M059J (cell line): ENCODE data around the gene FOXJ3. TPM values are rescaled to one million over a fixed set of nuclear protein-coding genes. Genes with fewer than 3 reads are reported as not detected.

Experiments
- DNase-seq: peaks from one replicate; pipeline ENCODE4 v3.0.0-alpha.2; 2012; ENCODE audit warnings: low read depth
- total RNA-seq: library from RNA; depleted of rRNA; stranded (reverse); fragments of >200 nt; shearing (Covaris generic); gene quantifications from 2 replicates; pipeline ENCODE4 v1.2.3, GENCODE V29; 2014

The FOXJ3 gene
- total RNA-seq, 1 experiment from 2014 or later: 31.9 TPM

- DNase-seq: no peak
These were observed 167.2 kb downstream of the FOXJ3 start for GRCh38 chr1:42167611-42168390.

- DNase-seq: peak; percentile 91
These were observed 169.4 kb downstream of the FOXJ3 start for GRCh38 chr1:42165511-42166210.

- DNase-seq: no peak
These were observed 170.2 kb downstream of the FOXJ3 start, which contains the start of gene GUCA2A for GRCh38 chr1:42164551-42165420. Gene GUCA2A, minus strand, starts transcription at chr1:42164745. Its CDS starts 33 bp downstream, at chr1:42164712.

- DNase-seq: no peak
These were observed 171.2 kb downstream of the FOXJ3 start for GRCh38 chr1:42163536-42164503.

- DNase-seq: no peak
These were observed 171.9 kb downstream of the FOXJ3 start for GRCh38 chr1:42163114-42163513.

GRCh38 chr1:42162181-42162580 is 172.9 kb downstream of the FOXJ3 start:
- DNase-seq: peak; percentile 58

- no peak for DNase-seq
These were observed 176.8 kb downstream of the FOXJ3 start for GRCh38 chr1:42158189-42158588.

GRCh38 chr1:42157667-42158066 is 177.4 kb downstream of the FOXJ3 start:
- DNase-seq: peak; percentile 24

- DNase-seq: no peak
These were observed 179.7 kb downstream of the FOXJ3 start for GRCh38 chr1:42155362-42155761.

GRCh38 chr1:42154685-42155084 is 180.3 kb downstream of the FOXJ3 start:
- no peak for DNase-seq

- DNase-seq: no peak
These were observed 181.4 kb downstream of the FOXJ3 start for GRCh38 chr1:42153624-42154023.

- DNase-seq: no peak
These were observed 182.0 kb downstream of the FOXJ3 start, which contains the start of gene GUCA2B for GRCh38 chr1:42152907-42153600. Gene GUCA2B, plus strand, starts transcription at chr1:42153410. Its CDS starts 41 bp downstream, at chr1:42153451.

- no peak for DNase-seq
These were observed 182.9 kb downstream of the FOXJ3 start for GRCh38 chr1:42152119-42152518.

- no peak for DNase-seq
These were observed 184.4 kb downstream of the FOXJ3 start for GRCh38 chr1:42150651-42151050.

- DNase-seq: no peak
These were observed 186.9 kb downstream of the FOXJ3 start for GRCh38 chr1:42148166-42148565.

- DNase-seq: peak; percentile 62
These were observed 188.3 kb downstream of the FOXJ3 start for GRCh38 chr1:42146626-42147320.

- no peak for DNase-seq
These were observed 189.0 kb downstream of the FOXJ3 start for GRCh38 chr1:42145764-42146625.

GRCh38 chr1:42145389-42145716 is 189.7 kb downstream of the FOXJ3 start:
- DNase-seq: no peak
